WERI-Rb-1 (cell line): ENCODE measurements around the gene SUMO1.

Experiments
- DNase-seq: peaks from one replicate; pipeline ENCODE4 v3.0.0-alpha.2; 2020
- H3K27ac ChIP-seq: fragments of 250-450 bp; sonication (Bioruptor Pico); 2 replicates; pipeline ENCODE4 v1.5.1; 2020; ENCODE audit warnings: mild to moderate bottlenecking, moderate library complexity
- H3K27me3 ChIP-seq: fragments of 250-450 bp; sonication (Bioruptor Pico); 2 replicates; pipeline ENCODE4 v1.5.1; 2021; ENCODE audit warnings: mild to moderate bottlenecking, low read depth, moderate library complexity; ENCODE audit not compliant: insufficient read depth, severe bottlenecking
- H3K36me3 ChIP-seq: fragments of 250-450 bp; sonication (Bioruptor Pico); 2 replicates; pipeline ENCODE4 v1.5.1; 2020; ENCODE audit warnings: mild to moderate bottlenecking, moderate library complexity
- H3K4me3 ChIP-seq: 2 replicates; pipeline ENCODE4 v1.5.1; 2011; ENCODE audit warnings: low read depth, mild to moderate bottlenecking, control low read depth, low read length
- H3K9me3 ChIP-seq: fragments of 250-450 bp; sonication (Bioruptor Pico); 2 replicates; pipeline ENCODE4 v1.5.1; 2021; ENCODE audit warnings: mild to moderate bottlenecking, moderate library complexity; ENCODE audit not compliant: severe bottlenecking
- TF ChIP-seq, protein P1 (sequence below): IDR thresholded peaks from 2 replicates; pipeline ENCODE4 v1.5.1; 2011; ENCODE audit warnings: low read depth, mild to moderate bottlenecking, control low read depth, inconsistent platforms, low read length

SUMO1 gene

GRCh38 chr2:202204855-202205254 lies 33.5 kb downstream of the SUMO1 start:
- H3K4me3 ChIP-seq: no peak overlapping the region
- H3K36me3 ChIP-seq: peaks cover 40% of the 10 kb centered on the region
- no peak overlapping the region for H3K27ac ChIP-seq
- no peak for DNase-seq
- H3K9me3 ChIP-seq: no peaks in the 10 kb centered on the region
- TF ChIP-seq, protein P1, sequence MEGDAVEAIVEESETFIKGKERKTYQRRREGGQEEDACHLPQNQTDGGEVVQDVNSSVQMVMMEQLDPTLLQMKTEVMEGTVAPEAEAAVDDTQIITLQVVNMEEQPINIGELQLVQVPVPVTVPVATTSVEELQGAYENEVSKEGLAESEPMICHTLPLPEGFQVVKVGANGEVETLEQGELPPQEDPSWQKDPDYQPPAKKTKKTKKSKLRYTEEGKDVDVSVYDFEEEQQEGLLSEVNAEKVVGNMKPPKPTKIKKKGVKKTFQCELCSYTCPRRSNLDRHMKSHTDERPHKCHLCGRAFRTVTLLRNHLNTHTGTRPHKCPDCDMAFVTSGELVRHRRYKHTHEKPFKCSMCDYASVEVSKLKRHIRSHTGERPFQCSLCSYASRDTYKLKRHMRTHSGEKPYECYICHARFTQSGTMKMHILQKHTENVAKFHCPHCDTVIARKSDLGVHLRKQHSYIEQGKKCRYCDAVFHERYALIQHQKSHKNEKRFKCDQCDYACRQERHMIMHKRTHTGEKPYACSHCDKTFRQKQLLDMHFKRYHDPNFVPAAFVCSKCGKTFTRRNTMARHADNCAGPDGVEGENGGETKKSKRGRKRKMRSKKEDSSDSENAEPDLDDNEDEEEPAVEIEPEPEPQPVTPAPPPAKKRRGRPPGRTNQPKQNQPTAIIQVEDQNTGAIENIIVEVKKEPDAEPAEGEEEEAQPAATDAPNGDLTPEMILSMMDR: no peak
- H3K27me3 ChIP-seq: no peaks in the 10 kb centered on the region

- Histone ChIP-seq H3K27ac (no peak overlapping the region), H3K4me3 (no peak overlapping the region), H3K9me3 (no peaks in the 10 kb centered on the region), H3K27me3 (no peaks in the 10 kb centered on the region), H3K36me3 (peaks cover 30% of the 10 kb centered on the region)
- TF ChIP-seq, protein P1: no peak
- DNase-seq: no peak
Measured at GRCh38 chr2:202203348-202203747, 35.0 kb downstream of the SUMO1 start.

DNA sequence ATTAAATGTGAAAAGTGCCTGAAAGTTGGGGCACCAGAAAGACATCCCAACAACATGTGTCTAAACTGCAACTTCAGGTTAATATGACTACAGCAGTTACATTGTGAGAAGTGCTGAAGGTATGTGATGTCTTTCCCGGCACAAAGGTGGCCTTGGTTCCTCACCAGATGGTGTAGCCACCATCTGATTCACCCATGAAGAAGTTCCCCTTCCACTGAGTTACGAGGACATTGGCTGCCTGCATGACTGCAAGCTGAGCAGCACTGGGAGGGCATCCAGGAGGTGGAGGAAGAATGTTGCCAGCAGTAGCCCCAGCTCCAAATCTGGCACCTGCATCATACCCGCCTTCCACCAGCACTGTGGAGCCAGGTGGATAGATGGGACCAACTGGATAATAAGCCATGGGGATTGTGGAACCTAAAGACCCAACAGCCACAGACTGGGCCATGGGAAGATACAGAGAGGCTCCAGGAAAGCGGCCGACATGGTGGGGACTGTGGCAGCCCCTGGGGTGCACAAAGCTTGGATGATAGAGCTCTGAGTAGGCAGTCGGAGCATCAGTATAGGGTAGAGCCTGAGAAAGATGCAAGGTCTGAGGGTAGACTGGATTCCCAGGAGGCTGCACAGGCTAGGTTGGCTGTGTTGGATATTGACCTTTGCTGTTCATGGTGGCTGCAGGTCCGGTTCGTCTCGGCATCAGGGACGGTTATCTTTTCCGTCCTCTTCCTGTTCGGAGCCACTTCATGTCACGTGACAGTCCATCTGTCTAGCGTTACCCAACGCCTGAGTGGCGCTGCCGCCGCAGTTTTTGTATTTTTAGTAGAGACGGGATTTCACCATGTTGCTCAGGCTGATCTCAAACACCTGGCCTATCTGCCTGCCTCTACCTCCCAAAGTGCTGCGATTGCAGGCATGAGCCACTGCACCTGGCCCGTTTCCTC lies 36.9 kb downstream of the SUMO1 start:
- no peaks in the 10 kb centered on the region for H3K9me3 ChIP-seq
- H3K36me3 ChIP-seq: peaks cover 18% of the 10 kb centered on the region
- H3K4me3 ChIP-seq: no peak overlapping the region
- no peak for DNase-seq
- TF ChIP-seq, protein P1: no peak
- no peak overlapping the region for H3K27ac ChIP-seq
- H3K27me3 ChIP-seq: no peaks in the 10 kb centered on the region

- TF ChIP-seq, protein P1: no peak
- Histone ChIP-seq H3K9me3 (no peaks in the 10 kb centered on the region), H3K27ac (no peak overlapping the region), H3K27me3 (no peaks in the 10 kb centered on the region), H3K36me3 (no peaks in the 10 kb centered on the region), H3K4me3 (no peak overlapping the region)
- no peak for DNase-seq
Measured at GRCh38 chr2:202196727-202197126, 41.7 kb downstream of the SUMO1 start.

GRCh38 chr2:202194418-202194817 lies 44.0 kb downstream of the SUMO1 start:
- Histone ChIP-seq H3K4me3 (no peak overlapping the region), H3K9me3 (no peaks in the 10 kb centered on the region), H3K27me3 (no peaks in the 10 kb centered on the region), H3K27ac (no peak overlapping the region), H3K36me3 (no peaks in the 10 kb centered on the region)
- TF ChIP-seq, protein P1: no peak
- no peak for DNase-seq

DNA sequence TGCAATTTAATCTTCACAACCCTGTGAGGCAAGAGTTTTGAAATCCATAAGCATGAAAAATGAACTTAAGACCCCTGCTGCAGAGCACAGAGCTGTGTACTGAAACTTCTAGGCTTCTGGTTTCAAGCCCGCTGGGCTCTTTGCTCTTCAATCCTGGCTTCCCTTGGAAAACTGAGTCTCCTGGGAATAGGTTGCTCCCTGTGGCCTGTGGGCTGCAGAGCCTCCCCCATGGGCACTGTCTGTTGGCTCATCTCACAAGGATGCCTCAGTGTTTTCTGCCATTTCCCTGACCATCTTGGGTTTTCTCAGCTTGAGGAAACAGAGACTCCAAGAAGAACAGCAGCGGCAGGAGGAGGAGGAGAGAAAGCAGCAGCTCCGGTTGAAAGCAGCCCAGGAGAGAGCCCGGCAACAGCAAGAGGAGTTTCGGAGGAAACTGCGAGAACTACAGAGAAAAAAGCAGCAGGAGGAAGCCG lies 44.5 kb downstream of the SUMO1 start:
- Histone ChIP-seq H3K27me3 (no peaks in the 10 kb centered on the region), H3K27ac (no peak overlapping the region), H3K36me3 (no peaks in the 10 kb centered on the region), H3K4me3 (no peak overlapping the region), H3K9me3 (no peaks in the 10 kb centered on the region)
- no peak for DNase-seq
- TF ChIP-seq, protein P1: no peak
